IPS-NIHi11 (cell line): Measurements from ENCODE around the gene MBNL2.
"Not testable (repeated sequence)": the region's sequence is repeated elsewhere in the genome, so short reads cannot be mapped to it uniquely, and the experiment has no call there.

Experiments used
- DNase-seq: peaks from one replicate; pipeline ENCODE4 v3.0.0; 2012; ENCODE audit warnings: mixed read lengths, low spot score

The MBNL2 gene, protein sequence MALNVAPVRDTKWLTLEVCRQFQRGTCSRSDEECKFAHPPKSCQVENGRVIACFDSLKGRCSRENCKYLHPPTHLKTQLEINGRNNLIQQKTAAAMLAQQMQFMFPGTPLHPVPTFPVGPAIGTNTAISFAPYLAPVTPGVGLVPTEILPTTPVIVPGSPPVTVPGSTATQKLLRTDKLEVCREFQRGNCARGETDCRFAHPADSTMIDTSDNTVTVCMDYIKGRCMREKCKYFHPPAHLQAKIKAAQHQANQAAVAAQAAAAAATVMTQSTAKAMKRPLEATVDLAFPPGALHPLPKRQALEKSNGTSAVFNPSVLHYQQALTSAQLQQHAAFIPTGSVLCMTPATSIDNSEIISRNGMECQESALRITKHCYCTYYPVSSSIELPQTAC

DNA sequence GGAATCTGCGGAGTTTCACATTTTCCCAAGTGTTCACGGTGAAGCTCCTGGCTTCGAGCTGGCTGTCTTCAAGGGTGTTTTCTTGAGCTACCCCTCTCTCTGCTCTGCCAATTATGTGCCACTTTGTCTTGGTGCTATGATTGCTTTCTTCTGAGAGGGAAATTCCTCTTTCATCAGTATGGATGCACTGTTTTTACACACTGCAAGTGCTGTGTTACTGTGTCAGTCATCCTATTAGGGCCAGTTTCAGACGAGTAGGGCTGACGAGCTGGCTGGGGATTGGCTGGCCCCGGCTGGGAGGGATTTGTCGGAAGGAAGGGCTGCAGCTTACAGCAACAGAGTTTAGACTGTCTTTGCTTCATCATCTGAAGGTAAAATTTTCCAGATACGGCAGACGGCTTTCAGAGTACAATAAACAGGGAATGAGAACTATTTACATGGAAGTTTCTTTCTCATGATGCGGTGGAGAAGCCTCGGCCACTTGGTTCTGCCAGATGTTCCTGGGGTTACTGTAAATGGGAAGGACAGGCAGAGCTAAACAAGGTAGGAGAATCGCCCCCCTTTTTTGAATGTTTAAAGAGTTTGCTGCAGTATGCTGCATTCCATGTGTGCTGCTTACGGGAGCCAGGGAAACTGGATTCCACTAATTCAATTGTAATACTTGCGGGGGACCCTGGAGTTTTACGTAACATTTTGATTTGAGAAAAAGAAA, at the start of gene MBNL2:
TSS of gene MBNL2 (plus strand) at position 345 of the 712 bp plus-strand sequence. CDS start 53,903 bp downstream, outside the sequence.
- peak; percentile 83 for DNase-seq

DNA sequence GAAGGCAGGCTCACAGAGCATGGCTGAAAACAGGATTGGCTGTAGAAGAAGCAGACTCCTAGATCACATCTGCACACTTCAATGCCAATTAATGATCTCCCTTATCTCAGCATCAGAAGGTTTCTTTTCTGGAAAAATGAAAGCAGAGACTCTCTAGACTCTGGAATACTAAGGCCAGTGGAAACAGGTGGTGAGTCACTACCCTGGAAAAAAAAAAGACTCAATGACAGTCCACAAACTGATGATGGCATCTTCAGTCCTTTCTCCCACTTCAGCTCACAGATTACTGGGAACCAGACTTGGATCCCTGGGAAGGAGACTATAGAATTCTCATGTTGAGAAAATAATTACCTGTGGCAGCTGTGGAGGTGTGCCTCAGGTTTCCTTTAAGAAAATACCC, 47.5 kb upstream of the MBNL2 start:
- DNase-seq, result no peak

DNA sequence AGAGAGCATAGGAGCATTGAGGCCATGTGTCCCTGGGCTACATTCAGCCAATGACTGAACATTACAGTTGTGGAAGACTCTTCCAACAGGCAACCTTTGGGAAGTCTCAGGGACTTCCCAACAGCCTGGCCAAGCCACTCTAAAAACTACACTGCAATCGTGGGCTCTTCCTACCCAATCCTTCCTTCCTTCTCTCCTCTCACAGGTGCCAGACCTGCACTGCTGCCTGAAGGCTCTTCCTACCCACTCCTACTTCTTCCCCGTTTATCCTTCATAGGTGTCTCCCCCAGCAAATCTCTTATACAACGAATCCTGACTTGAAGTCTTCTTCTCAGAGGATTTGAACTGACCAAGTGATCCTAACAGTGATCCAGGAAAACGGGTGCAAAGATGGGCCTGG, 47.1 kb upstream of the MBNL2 start:
- no peak for DNase-seq

DNA sequence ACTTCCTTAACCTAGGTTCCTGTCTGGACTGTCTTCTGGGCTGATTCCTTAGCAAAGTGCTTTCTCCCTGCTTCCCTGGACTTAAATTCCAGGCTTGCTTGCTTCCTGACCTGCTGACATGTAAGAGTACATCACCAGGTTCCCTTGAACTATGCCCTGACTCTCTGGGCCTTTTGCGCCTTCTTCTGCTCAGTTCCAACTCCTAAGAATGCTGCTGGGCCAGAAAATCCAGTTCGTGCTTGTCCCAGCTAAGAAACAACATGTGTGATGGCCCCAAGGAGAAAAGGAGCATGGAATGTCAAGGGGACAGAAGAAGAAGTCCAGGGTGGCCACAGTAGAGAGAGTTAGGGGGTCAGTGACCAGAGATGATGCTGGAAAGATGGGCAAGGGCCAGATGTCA, 42.6 kb upstream of the MBNL2 start:
- DNase-seq, result no peak

DNA sequence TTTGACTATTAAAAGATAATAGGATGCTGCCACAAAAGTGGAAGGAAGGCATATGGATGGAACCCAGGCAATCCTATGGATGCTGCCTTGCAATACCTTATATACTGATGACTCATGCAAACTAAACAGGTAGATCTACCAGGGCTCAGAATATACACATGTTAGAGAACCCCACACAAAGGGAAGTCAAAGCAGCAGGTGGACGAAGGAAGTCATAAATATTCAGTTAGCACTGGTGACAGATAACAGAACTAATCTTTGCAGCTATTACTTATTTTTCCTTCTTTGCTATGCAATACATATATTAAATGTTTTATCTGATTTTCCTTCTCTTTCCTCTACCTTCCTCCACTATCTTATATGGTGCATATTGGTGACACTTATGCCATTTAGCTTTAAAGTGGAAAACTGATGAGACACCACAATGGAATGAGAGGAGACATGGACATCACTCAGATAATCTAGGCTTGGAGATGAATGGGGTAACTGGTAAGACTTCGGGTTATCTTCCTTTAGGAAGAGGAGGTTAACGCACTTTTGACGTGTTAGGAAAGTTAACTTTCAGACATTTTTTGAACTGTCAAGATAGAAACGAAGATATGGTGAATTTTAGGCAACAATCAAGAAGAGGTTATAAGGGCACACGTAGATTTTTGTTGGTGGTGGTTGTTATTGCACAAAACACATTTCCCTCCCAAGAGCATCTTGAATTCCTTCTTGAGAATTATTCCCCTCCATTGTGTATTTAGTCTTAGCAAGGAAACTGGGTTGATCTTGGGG, 39.8 kb upstream of the MBNL2 start:
- DNase-seq, result no peak

DNA sequence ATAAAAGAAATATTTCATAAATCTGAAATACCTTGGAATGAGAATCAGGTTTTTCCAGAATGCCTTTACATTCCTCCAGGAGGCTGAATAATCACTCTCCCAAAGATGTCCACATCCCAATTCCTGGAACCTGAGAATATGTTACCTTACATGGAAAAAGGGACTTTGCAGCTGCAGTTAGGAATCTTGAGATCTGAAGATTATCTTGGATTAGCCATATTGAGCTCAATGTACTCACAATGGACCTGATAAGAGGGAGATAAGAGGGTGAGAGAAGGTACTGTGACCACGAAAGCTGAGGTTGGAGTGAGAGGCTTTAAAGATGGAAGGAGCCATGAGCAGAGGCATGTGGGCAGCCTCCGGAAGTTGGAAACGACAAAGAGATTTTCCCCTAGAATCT, 36.8 kb upstream of the MBNL2 start:
- no peak for DNase-seq

DNA sequence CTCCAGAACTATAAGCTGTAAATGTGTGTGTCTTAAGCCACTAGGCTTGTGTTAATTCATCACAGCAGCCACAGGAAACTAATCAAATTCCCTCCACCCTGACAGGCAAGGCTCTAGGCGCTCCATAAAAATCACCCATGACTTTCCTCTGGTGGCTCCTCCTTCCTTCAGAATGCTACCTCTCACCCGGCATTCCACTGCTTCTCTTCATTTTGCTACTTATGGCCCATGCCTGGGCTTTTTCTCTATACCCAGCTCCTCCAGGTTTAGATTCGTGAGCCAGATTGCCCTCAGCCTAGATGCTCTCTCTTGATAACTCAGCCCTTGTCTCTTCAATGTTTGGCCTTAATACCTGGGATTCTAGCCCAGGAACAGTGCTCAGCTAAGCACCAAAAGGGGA, 36.4 kb upstream of the MBNL2 start:
- no peak for DNase-seq

DNA sequence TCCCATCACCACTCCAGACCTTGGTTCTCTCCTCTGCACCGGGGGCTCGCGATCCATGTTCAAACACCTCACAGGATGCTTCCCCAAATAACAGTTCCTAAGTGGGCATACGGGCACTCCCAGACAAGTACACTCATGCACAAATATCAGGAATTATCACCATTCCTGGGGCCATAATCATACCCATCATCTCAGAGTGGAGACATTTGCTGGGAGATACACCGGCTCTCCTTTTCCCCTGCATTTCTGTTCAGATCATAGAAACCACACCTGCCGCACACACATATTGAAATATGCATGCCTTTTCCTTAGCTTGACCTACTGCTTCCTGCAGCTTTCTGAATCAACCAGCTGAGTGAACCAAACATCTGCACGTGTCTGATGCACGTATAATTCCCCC, 33.9 kb upstream of the MBNL2 start:
- DNase-seq, result no peak

DNA sequence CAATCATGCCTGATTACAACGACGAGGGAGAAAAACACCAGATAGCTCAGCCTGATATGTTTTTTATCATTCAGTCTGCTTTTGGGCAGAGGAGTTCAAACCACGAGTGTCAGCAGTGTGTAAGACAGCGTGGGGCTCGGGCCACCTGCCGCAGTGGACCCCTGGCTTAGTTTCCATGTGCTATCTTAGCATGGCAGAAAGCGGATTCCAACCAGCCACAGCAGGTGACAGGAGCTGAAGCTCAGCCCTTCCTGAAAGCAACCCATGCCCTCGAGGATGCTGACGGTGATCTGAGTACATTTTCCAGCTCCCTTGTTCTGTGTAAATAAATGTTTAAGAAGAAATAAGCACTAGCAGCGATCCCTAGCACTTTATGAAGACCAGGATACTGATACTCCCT, 32.2 kb upstream of the MBNL2 start:
- no peak for DNase-seq

DNA sequence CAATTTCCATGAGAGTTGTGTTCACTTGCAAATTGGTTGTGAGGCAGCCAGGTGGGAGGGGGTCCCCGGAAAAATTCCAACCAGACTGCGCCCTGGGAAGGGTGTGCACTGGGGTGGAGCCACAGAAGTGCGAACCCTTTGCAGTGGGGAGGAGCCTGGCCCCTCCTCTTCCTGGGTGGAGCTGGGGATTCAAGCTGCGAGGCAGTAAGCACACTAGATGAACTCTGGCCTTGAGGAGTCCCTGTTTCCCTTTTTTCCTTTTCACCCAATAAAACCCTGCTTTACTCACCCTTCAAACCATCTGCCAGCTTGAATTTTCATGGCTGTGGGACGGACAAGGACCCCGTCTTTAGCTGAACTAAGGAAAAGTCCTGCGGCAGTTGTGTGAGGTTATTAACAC, 31.0 kb upstream of the MBNL2 start:
- no peak for DNase-seq

DNA sequence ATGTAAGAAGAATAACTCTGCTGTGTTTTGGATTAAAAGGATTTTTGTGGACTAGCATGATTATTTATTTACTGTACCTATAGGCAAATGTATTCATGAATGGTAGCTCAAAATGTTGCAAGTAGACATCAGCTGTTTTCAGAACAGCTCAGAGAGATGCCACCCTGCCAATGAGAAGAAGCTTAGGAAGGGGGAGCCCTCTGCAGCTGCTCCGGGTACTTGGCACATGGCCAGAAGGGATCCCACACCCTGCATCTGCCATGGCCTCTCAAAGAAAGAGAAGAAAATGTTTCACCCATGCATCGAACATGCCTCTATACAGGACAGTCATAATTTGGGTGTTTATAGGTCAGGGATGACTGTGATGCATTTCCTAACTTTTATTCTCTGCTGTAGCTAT, 30.5 kb upstream of the MBNL2 start:
- DNase-seq, result no peak

DNA sequence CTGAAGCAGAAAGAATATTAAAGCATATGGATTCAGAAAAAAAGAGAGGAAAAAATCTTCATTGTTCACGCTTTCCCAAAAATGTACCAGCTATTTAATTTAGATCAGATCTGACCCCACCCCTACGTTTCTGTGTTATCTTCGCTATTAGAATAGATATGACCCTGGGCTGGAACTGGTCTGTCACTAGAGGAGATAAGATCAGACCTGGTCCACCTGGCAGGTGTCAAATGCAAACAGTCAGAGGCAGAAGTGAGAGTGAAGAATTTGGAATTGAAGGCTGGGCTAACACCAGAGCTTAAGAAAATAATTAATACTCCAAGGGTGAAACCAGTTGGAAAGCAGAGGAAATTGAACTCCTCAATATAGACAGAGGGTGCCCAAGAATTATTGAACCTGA, 30.0 kb upstream of the MBNL2 start:
- DNase-seq, result no peak

DNA sequence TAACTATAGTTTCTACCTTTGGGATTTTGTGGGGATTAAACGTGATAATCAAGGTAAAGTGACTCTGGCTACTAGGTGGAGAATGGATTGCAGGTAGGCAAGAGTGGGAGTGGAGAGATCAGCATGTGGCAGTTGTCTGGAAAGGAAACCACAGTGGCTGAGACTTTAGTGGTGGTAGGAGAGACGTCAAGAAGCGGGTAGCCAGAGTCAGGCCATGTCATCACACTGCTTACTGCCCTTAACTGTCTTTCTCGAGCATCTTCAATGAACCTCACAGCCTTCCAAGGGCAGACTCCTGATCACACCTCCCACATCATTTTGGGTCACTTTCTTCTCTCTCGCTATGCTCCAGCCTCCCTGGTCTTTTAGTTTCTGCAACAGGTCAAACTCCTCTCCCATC, 28.6 kb upstream of the MBNL2 start:
- DNase-seq, result no peak

DNA sequence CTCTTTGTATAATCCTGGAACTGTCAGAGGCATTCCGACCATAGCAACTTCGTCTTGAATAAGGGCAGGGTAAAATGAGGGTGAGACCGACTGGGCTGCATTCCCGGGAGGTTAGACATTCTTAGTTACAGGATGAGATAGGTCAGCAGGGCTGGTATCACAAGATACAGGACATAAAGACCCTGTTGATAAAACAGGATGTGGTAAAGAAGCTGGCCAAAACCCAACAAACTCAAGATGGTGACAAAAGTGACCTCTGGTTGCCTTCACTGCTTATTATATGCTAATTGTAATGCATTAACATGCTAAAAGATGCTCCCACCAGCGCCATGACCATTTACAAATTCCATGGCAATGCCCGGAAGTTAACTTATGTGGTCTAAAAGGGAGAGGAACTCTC, 27.7 kb upstream of the MBNL2 start:
- no peak for DNase-seq

DNA sequence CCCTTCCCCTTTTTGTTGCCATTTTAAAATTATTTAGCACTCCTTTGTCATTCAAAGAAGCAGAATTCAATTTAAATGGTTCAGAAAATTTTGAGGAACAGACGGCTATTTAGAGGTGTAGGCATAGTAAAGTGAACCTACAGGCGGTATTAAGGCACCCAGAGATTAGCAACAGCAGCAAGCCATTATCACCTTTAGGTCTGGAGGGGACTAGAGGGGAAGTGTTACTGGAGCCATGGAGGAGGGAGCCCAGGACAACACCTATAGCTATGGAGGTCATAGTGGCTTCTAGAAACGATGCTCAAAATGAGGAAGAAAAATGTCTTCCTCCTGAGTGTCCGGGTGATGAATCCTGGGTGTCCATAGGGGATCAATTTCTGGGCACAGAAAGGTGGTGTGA, 25.8 kb upstream of the MBNL2 start:
- no peak for DNase-seq

DNA sequence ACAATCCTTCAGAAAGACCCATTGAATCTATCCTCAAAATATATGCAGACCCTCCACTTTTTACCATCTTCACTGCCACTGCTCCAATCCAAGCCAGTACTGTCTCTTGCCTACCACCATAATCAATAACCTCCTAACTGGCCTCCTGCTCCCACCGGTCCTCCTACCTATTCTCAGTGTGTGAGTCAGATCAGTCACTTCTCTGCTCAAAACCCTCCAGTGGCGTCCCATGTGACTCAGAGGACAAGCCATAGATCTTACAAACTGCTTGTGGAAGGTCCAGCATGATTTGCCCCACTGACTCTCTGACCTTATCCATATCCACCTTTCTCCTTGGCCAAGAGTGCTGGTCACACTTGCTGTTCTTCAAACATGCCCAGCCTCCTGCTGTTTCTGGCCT, 23.4 kb upstream of the MBNL2 start:
- no peak for DNase-seq

DNA sequence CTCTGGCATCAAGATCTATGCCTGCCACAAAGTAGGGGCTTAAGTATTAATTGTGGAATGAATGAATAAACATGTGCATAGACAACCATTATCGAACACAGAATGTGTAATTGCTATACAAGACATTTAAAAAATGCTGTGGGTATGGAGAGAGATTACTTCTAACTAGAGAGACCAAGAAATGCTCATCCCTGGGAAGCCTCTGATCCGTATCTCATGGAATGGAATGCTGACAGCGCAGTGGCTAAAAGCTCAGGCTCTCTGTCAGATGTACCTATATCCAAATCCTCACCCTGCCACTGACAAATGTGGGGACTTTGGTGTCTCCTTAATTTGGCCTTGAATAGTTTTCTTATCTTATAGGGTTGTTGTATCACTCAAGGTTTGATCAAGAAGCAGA, 22.7 kb upstream of the MBNL2 start:
- no peak for DNase-seq

DNA sequence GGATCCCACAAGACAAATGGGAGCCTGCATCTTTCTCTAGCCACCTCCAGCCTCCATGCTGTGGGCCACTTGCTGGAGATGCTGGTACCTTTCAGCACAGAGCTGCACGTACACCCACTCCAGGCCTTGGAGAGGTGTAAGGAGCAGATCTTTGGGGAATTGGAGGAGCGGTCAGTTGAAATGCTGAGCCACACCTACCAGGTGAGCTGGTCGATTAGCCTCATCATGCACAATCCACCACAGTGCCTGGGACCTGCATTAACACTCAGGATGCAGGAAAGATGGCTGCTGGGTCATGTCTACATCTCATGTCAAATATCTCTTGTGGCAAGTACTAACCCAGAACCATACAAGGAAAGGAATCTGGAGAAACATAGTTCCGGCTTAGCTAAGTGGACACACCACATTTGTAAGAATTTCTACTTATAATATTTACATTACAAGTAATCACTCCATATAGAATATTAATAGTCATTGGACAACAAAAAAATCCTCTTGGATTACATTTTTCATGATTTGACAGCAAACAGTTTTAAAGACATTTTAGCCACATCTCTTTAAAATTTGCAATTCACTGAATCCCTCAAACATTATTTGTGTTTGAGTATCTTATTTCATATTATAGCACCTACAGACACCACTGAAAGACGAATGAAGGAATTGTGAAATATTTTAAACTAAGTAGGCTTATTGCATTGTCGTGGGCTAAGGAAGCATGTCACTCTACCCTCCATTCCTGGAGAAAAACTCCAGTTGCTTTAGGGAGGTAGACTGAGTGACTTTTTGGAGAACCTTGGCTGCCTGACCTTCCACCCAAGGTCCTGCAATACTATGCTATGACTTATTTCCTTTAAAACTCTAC, 21.8 kb upstream of the MBNL2 start:
- no peak for DNase-seq

DNA sequence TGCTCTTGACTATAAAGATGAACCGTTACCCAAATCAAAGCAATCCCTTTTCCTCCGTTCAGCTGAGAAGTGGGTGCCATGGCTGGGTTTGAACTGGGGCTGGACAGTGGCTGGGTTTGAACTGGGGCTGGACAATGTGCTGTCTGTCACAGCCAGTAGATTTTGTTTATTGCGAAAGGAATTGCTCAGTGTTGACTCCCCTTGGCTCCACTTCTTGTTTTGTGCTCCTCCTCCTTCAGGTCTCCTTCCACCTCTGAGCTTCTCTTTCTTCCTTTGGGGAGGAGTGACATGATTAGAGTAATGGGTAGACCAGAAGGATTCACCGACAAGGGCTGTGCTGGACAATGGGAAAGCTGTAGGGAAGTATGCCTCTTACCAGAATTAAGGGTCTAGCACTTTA, 19.4 kb upstream of the MBNL2 start:
- DNase-seq, result no peak

DNA sequence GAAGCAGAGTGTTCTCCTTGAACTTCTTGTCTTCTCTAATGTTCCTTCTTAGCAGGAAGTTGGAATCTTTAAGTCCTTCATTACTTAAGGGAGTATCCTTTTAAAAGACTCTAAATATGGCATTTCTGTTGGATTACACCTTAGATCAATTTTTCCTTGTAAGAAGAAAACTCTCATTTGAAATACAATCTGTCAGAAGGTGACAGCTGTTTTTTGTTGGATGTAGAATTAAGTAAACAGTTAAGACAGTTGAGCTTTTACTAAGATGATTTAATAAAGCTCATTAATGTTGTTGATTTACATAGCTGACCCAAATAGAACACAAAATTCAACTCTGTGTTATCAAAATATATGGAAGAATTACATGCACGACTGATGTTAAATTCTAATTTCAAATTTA, 16.7 kb upstream of the MBNL2 start:
- DNase-seq, result no peak

DNA sequence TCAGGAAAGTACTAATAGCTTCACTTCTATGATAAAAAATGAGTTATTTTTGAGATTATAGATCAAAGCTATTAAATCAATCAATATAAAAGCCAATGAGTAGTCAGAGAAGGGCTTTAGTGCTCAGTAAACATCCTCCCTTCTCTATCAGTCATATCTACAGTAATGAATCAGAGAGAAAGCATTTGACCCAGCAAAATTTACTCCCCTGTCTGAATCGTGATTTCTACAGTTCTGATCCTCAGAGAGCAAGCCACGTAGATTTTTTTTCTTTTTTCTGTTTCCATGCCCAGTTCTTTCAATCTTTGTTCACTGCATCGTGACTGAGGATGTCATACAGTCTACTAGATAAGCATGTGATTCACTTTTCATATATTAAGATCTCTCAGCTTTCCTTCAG, 16.2 kb upstream of the MBNL2 start:
- DNase-seq, result no peak

DNA sequence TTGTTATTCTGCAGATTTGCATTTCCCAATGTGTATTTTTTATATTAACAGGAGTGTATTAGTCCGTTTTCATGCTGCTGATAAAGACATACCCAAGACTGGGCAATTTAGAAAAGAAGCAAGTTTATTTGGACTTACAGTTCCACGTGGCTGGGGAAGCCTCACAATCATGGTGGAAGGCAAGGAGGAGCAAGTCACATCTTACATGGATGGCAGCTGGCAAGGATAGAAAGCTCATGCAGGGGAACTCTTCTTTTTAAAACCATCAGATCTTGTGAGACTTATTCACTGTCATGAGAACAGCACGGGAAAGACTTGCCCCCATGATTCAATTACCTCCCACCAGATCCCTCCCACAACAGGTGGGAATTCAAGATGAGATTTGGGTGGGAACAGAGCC, 14.9 kb upstream of the MBNL2 start:
- DNase-seq, result not testable (repeated sequence)
